H1 (cell line): ENCODE results near the gene MBNL2. TPM values are rescaled to one million over a fixed set of nuclear protein-coding genes. Genes with fewer than 3 reads are reported as not detected.

Experiments
- CTCF ChIA-PET: fragments of 300-600 bp; sonication (Branson Sonifier 250); formaldehyde crosslinking; loops from one replicate; lab custom pipeline; 2021; ENCODE audit not compliant: partially characterized antibody; lab: Charles Lee
- POLR2A ChIA-PET: fragments of 300-600 bp; sonication (Branson Sonifier 250); formaldehyde crosslinking; loops from one replicate; lab custom pipeline; 2021; ENCODE audit warnings: inconsistent platforms; ENCODE audit not compliant: partially characterized antibody; lab: Charles Lee
- DNase-seq, 2 experiments: peaks; one replicate each; pipeline versions ENCODE4 v3.0.0 to v3.0.0-alpha.2; 2010 to 2022; ENCODE audit warnings: low spot score in 2 of 2, low read depth in 1 of 2, mixed read lengths in 1 of 2
- FAIRE-seq: peaks from 2 replicates; lab custom pipeline; 2011; peaks lifted over from hg19 to GRCh38; lab: Jason Lieb, UNC
- H2AFZ ChIP-seq: 2 replicates; pipeline ENCODE4 v1.8.1; 2012; ENCODE audit warnings: low read length, inconsistent platforms
- H2AK5ac ChIP-seq: 2 replicates; pipeline ENCODE4 v1.6.1; 2013; ENCODE audit warnings: low read depth, low read length
- H2BK120ac ChIP-seq: replicated peaks from 2 replicates; pipeline ENCODE3; 2013; ENCODE audit warnings: low read depth, low read length, inconsistent platforms
- H2BK12ac ChIP-seq: 2 replicates; pipeline ENCODE4 v1.6.1; 2013; ENCODE audit warnings: low read depth, low read length
- H2BK15ac ChIP-seq: 2 replicates; pipeline ENCODE4 v1.6.1; 2013; ENCODE audit warnings: low read length
- H2BK20ac ChIP-seq: 2 replicates; pipeline ENCODE4 v1.6.1; 2013; ENCODE audit warnings: low read length
- H2BK5ac ChIP-seq: 2 replicates; pipeline ENCODE4 v1.6.1; 2013; ENCODE audit warnings: low read depth, low read length
- H3K14ac ChIP-seq: 2 replicates; pipeline ENCODE4 v1.6.1; 2013; ENCODE audit warnings: inconsistent platforms; ENCODE audit not compliant: insufficient read length
- H3K18ac ChIP-seq: 2 replicates; pipeline ENCODE4 v1.6.1; 2013; ENCODE audit warnings: low read length; ENCODE audit errors: extremely low read depth
- H3K23ac ChIP-seq: 2 replicates; pipeline ENCODE4 v1.6.1; 2013; ENCODE audit warnings: inconsistent platforms; ENCODE audit not compliant: insufficient read length
- H3K23me2 ChIP-seq: 2 replicates; pipeline ENCODE4 v1.6.1; 2013; ENCODE audit warnings: low read depth, low read length
- H3K27ac ChIP-seq: 2 replicates; pipeline ENCODE4 v1.6.1; 2011; ENCODE audit warnings: low read depth, low read length, inconsistent platforms
- H3K27me3 ChIP-seq, 4 experiments: replicated peaks in 1 of 4; 1 replicate in 1 of 4; 2 replicates in 3 of 4; pipeline versions ENCODE4 v1.6.1 to v1.8.1; 2011 to 2013; ENCODE audit warnings: low read length in 3 of 4, mild to moderate bottlenecking in 3 of 4, inconsistent platforms in 2 of 4, mixed read lengths in 2 of 4, moderate library complexity in 1 of 4; ENCODE audit not compliant: control insufficient read depth in 3 of 4, insufficient read depth in 3 of 4; ENCODE audit errors: extremely low read depth in 1 of 4
- H3K36me3 ChIP-seq, 4 experiments: 2 replicates each; pipeline versions ENCODE4 v1.6.1 to v1.8.1; 2011 to 2013; ENCODE audit warnings: mild to moderate bottlenecking in 4 of 4, low read length in 3 of 4, moderate library complexity in 2 of 4, control low read depth in 1 of 4, inconsistent platforms in 1 of 4; ENCODE audit not compliant: insufficient read depth in 4 of 4, control insufficient read depth in 2 of 4
- H3K4ac ChIP-seq: replicated peaks from 2 replicates; pipeline ENCODE3; 2013; ENCODE audit warnings: low read length, low read depth, mixed read lengths, inconsistent platforms; ENCODE audit not compliant: insufficient read length
- H3K4me1 ChIP-seq, 4 experiments: replicated peaks in 1 of 4; 1 replicate in 1 of 4; 2 replicates in 3 of 4; pipeline versions ENCODE4 v1.6.1 to v1.8.1; 2011 to 2013; ENCODE audit warnings: low read length in 3 of 4, inconsistent platforms in 2 of 4, mixed read lengths in 1 of 4; ENCODE audit not compliant: insufficient read depth in 4 of 4, control insufficient read depth in 3 of 4
- H3K4me2 ChIP-seq, 2 experiments: 2 replicates each; pipeline versions ENCODE4 v1.6.1 to v1.8.1; 2011 to 2013; ENCODE audit warnings: low read depth in 2 of 2, low read length in 2 of 2, control low read depth in 1 of 2, inconsistent platforms in 1 of 2, mild to moderate bottlenecking in 1 of 2; ENCODE audit not compliant: insufficient read depth in 1 of 2
- H3K4me3 ChIP-seq, 4 experiments: fragments of 200-600, 300-600 bp in 1 of 4; sonication (generic), shearing (Covaris generic), sonication (Bioruptor Twin) in 1 of 4; 2 replicates each; pipeline versions ENCODE4 v1.5.1 to v1.8.1; 2011 to 2016; ENCODE audit warnings: low read length in 4 of 4, low read depth in 3 of 4, control low read depth in 2 of 4, inconsistent platforms in 2 of 4, mild to moderate bottlenecking in 2 of 4, mixed read lengths in 1 of 4, moderate library complexity in 1 of 4; ENCODE audit not compliant: insufficient read depth in 2 of 4; ENCODE audit errors: extremely low read depth in 1 of 4
- H3K56ac ChIP-seq: replicated peaks from 2 replicates; pipeline ENCODE3; 2013; ENCODE audit warnings: low read depth, mild to moderate bottlenecking, mixed read lengths, low read length, inconsistent platforms; ENCODE audit not compliant: insufficient read length
- H3K79me1 ChIP-seq: 2 replicates; pipeline ENCODE4 v1.6.1; 2013; ENCODE audit warnings: low read depth, low read length, control low read depth
- H3K79me2 ChIP-seq, 2 experiments: 2 replicates each; pipeline versions ENCODE4 v1.6.1 to v1.8.1; 2012 to 2013; ENCODE audit warnings: low read length in 2 of 2, mild to moderate bottlenecking in 2 of 2, inconsistent platforms in 1 of 2; ENCODE audit not compliant: insufficient read depth in 2 of 2, control insufficient read depth in 1 of 2
- H3K9ac ChIP-seq, 4 experiments: replicated peaks in 1 of 4; 1 replicate in 1 of 4; 2 replicates in 3 of 4; pipeline versions ENCODE4 v1.6.1 to v1.8.1; 2011 to 2013; ENCODE audit warnings: low read depth in 3 of 4, low read length in 3 of 4, control low read depth in 2 of 4, mild to moderate bottlenecking in 2 of 4, moderate library complexity in 2 of 4, inconsistent platforms in 1 of 4; ENCODE audit errors: extremely low read depth in 1 of 4
- H3K9me3 ChIP-seq, 2 experiments: 2 replicates each; pipeline versions ENCODE4 v1.6.1 to v1.8.1; 2012 to 2013; ENCODE audit warnings: mild to moderate bottlenecking in 2 of 2, moderate library complexity in 2 of 2, control low read depth in 1 of 2, inconsistent platforms in 1 of 2, low read depth in 1 of 2, low read length in 1 of 2, mixed read lengths in 1 of 2; ENCODE audit not compliant: insufficient read depth in 2 of 2
- H4K20me1 ChIP-seq, 2 experiments: replicated peaks in 1 of 2; 2 replicates each; pipeline versions ENCODE3 to v1.8.1; 2011 to 2013; ENCODE audit warnings: inconsistent platforms in 2 of 2, low read length in 2 of 2, mild to moderate bottlenecking in 1 of 2; ENCODE audit not compliant: insufficient read depth in 2 of 2, control insufficient read depth in 1 of 2
- H4K5ac ChIP-seq: 2 replicates; pipeline ENCODE4 v1.6.1; 2013; ENCODE audit warnings: low read length, low read depth, mixed read lengths, inconsistent platforms; ENCODE audit not compliant: insufficient read length
- H4K8ac ChIP-seq: 2 replicates; pipeline ENCODE4 v1.8.0; 2013; ENCODE audit warnings: mild to moderate bottlenecking, moderate library complexity, low read length, inconsistent platforms; ENCODE audit not compliant: insufficient read depth; ENCODE audit errors: extremely low read depth
- H4K91ac ChIP-seq: replicated peaks from 2 replicates; pipeline ENCODE3; 2013; ENCODE audit warnings: low read length, mixed read lengths, inconsistent platforms; ENCODE audit not compliant: insufficient read length
- BACH1 ChIP-seq: IDR thresholded peaks from 2 replicates; pipeline ENCODE4 v1.6.1; 2012; ENCODE audit warnings: low read length, improper control_type of control experiment
- CHD2 ChIP-seq: IDR thresholded peaks from 2 replicates; pipeline ENCODE4 v1.6.1; 2012; ENCODE audit warnings: low read length, improper control_type of control experiment
- CTCF ChIP-seq, 3 experiments: IDR thresholded peaks; 1 replicate in 2 of 3; 2 replicates in 1 of 3; pipeline versions ENCODE4 v1.5.1 to v1.6.1; 2011; ENCODE audit warnings: low read length in 3 of 3, mild to moderate bottlenecking in 3 of 3, inconsistent platforms in 2 of 3, low read depth in 1 of 3, moderate library complexity in 1 of 3; ENCODE audit not compliant: insufficient read depth in 1 of 3; ENCODE audit errors: control extremely low read depth in 1 of 3
- RBBP5 ChIP-seq: IDR thresholded peaks from 2 replicates; pipeline ENCODE4 v1.7.1; 2012; ENCODE audit warnings: low read depth, mild to moderate bottlenecking, inconsistent platforms, low read length, moderate library complexity, borderline replicate concordance
- SP4 ChIP-seq: IDR thresholded peaks from 2 replicates; pipeline ENCODE4 v1.6.1; 2012; ENCODE audit warnings: low read length, inconsistent platforms
- TBP ChIP-seq: IDR thresholded peaks from 2 replicates; pipeline ENCODE4 v1.6.1; 2011; ENCODE audit warnings: low read depth, low read length, improper control_type of control experiment
- USF2 ChIP-seq: IDR thresholded peaks from 2 replicates; pipeline ENCODE4 v1.6.1; 2011; ENCODE audit warnings: low read length, improper control_type of control experiment
- WGBS, 2 experiments: shearing (Covaris generic) in 1 of 2; methylation state at CpG; one replicate each; pipeline versions ENCODE4 v1.1.6 to v1.1.7; 2013 to 2015; ENCODE audit warnings: low lambda C conversion rate in 2 of 2, mixed read lengths in 2 of 2, inconsistent platforms in 1 of 2, low coverage in 1 of 2, missing lambda C conversion rate in 1 of 2; ENCODE audit not compliant: insufficient replicate concordance in 2 of 2, insufficient coverage in 1 of 2, insufficient read length in 1 of 2; ENCODE audit errors: extremely low coverage in 1 of 2, missing lambda C conversion rate in 1 of 2; 5-methylcytosine and 5-hydroxymethylcytosine counted together
- polyA plus RNA-seq, 7 experiments: library from polyadenylated mRNA; depleted of rRNA in 3 of 7; stranded (reverse) in 5 of 7; unstranded in 2 of 7; fragments of >200 nt in 5 of 7; fragments of 200-250 nt in 2 of 7; gene quantifications; 1 replicate in 5 of 7; 2 replicates in 1 of 7; 4 replicates in 1 of 7; pipeline versions ENCODE4 v1.2.1 to v1.2.3, GENCODE V29; 2011 to 2013; ENCODE audit warnings: missing spikeins in 2 of 7, mixed read lengths in 2 of 7
- total RNA-seq: library from RNA; stranded (reverse); fragmentation: NEBNext Ultra II Directional; extraction: Animal tissue kit (Norgen Biotek cat#: 25700); gene quantifications from 2 replicates; pipeline ENCODE4 v1.2.1, GENCODE V29; 2021

The MBNL2 gene
- total and polyA plus RNA-seq, 2 of the 8 experiments (the other 6 are each of a cell fraction or from before 2014, with no cell fraction given): 1.0 to 2.6 TPM

- Histone ChIP-seq H3K9ac (no peak overlapping the region), H3K9me3 (no peaks in the 10 kb centered on the region), H3K18ac (no peak overlapping the region), H2AFZ (no peak overlapping the region), H3K56ac (no peak overlapping the region), H3K23ac (no peak overlapping the region), H3K79me2 (no peaks in the 10 kb centered on the region), H3K14ac (no peak overlapping the region), H3K27ac (no peak overlapping the region), H4K5ac (no peak overlapping the region), H3K4me1 (no peaks in the 10 kb centered on the region), H2BK20ac (no peak overlapping the region), H3K27me3 (no peaks in the 10 kb centered on the region), H4K20me1 (no peaks in the 10 kb centered on the region), H4K8ac (no peak overlapping the region), H2BK15ac (no peak overlapping the region), H2BK120ac (no peak overlapping the region), H3K4me2 (no peak overlapping the region), H4K91ac (no peak overlapping the region), H2BK5ac (no peak overlapping the region), H3K23me2 (no peaks in the 10 kb centered on the region), H3K4me3 (no peak overlapping the region), H3K79me1 (no peaks in the 10 kb centered on the region), H3K4ac (no peak overlapping the region), H3K36me3 (no peaks in the 10 kb centered on the region), H2BK12ac (no peak overlapping the region), H2AK5ac (no peak overlapping the region)
- POLR2A ChIA-PET: no interaction called here
- CTCF ChIA-PET: interaction anchor here (1.2 to 5.3 kb wide), 5 partner anchors 9 to 251 kb away, joined by 3 to 72 read pairs (median 4); no protein-coding TSS in a partner anchor
- DNase-seq: no peak
- no peak for FAIRE-seq
- WGBS, 2 experiments: 88% methylated on average over 4 of the region's 4 CpGs; no CpG with 5 or more reads in 1 of the 2 experiments
- TF ChIP-seq USF2: no peak
- TF ChIP-seq TBP: no peak
- TF ChIP-seq CHD2: no peak
- no peak for TF ChIP-seq SP4
- no peak for TF ChIP-seq RBBP5
- TF ChIP-seq BACH1: no peak
- no peak for TF ChIP-seq CTCF (IDR thresholded peaks at IDR 0.05; ENCODE audit: control extremely low read depth in 1 of 3, insufficient read depth in 1 of 3, low read depth in 1 of 3, low read length in 3 of 3)
Measured at GRCh38 chr13:97360610-97361009, 138.5 kb downstream of the MBNL2 start.
